GM19397 (cell line): ENCODE data around the gene DCAF7.

Experiments used
- ATAC-seq: cut with Tn5 transposase; IDR thresholded peaks from one replicate; pipeline ENCODE4 v1.9.1; 2021; ENCODE audit warnings: mild to moderate bottlenecking, moderate library complexity; ENCODE audit not compliant: unreplicated experiment

The DCAF7 gene

GRCh38 chr17:63579633-63580032, 29.4 kb downstream of the DCAF7 start:
- no peak for ATAC-seq

DNA sequence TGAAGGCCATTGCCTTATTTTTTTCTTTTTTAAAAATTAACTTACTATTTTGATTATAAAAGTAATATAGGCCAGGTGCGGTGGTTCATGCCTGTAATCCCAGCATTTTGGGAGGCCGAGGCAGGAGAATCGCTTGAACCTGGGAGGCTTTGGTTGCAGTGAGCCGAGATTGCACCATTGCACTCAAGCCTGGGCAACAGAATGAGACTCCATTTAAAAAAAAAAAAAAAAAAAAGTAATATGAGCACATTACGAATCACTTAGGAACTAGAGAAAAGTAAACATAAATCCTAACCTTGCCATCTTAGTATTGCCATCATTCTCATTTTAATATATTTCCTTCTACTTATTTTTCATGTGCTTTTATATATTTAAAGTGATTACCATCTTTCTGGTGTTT, 37.5 kb downstream of the DCAF7 start:
- no peak for ATAC-seq

DNA sequence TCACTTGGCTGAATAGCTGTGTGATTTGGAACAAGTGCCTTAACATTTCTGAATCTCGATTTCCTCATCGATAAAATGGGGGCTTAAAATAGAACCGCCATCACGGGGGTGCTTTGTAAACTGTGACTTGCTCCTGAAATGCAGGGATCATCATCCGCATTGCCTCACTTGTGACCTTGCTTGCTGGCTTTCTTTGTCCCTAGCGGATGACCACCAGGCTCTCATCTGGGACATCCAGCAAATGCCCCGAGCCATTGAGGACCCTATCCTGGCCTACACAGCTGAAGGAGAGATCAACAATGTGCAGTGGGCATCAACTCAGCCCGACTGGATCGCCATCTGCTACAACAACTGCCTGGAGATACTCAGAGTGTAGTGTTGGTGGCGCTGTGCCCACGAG, 38.5 kb downstream of the DCAF7 start:
- ATAC-seq = no peak

DNA sequence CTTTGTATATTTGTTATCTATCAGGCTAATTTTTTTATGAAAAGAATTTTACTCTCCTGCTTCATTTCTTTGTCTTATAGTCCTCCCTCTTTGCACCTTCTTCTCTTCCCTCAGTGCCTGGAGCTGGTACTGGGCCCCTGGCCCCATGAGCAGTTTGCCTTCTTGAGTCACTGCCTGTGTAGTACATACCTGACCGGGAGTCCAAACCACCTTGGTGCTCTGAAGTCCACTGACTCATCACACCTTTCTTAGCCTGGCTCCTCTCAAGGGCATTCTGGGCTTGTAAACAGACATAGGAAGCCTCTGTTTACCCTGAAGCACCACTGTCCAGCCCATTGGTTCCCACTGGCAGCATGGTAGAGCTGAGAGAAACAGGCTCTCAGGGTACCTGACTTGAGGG, 39.4 kb downstream of the DCAF7 start:
- ATAC-seq = no peak

DNA sequence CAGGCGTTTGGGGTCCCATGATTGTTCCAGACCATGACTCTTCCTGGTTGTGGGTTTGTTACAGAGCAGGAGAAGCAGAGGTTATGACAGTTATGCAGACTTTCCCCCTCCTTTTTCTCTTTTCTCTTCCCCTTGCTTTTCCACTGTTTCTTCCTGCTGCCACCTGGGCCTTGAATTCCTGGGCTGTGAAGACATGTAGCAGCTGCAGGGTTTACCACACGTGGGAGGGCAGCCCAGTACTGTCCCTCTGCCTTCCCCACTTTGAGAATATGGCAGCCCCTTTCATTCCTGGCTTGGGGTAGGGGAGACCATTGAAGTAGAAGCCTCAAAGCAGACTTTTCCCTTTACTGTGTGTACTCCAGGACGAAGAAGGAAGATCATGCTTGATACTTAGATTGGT, 42.5 kb downstream of the DCAF7 start:
- ATAC-seq = no peak

DNA sequence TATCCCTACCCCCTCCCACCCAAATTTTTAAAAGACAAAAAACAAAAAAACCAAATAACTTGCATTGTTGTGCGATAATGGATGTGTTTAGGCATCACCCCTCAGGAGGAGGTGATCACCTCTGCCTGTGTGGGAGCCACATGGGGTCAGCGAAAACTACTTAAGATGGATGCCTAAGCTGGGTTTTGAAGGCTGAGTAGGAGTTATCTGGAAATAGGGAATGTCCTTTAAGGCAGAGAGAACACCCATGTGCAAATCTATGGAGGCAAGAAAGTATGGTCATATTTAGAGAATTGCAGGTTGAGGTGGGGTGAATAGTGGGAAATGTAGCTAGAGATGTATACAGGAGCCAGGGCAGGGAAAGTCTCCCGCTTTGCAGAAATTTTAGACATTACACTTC, 44.9 kb downstream of the DCAF7 start:
- ATAC-seq = no peak

DNA sequence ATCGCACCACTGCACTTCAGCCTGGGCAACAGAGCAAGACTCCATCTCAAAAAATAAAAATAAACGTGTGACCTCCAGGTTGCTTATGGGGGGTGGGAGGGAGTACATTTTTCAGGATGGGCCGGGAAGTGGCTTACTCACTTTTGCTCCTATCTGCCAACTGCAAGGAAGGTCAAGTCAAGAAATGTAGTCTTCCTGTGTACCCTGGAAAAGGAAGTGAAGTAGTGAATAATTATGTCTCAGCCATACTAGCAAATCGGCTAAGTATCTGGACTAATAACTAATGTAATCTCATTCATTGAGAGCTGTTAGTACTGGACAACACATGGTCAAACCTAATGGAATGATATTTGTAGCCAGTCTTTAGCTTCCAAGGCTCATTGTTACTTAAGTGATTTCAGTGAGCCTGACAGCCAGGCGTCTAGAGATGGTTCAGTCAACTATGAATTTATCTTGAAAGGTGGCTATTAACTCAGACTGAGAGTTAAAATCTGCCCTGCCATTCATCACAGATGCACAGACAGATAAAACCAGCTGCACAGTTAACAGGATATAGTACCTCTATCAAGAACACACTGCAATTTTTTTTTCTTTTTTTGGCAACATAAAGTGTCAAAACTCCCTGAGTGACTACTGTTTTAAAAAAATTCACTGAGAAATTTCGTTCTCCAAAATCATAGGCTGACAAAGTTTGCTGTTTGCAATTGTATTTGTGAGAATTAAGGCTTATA, 46.7 kb downstream of the DCAF7 start:
- ATAC-seq = no peak

DNA sequence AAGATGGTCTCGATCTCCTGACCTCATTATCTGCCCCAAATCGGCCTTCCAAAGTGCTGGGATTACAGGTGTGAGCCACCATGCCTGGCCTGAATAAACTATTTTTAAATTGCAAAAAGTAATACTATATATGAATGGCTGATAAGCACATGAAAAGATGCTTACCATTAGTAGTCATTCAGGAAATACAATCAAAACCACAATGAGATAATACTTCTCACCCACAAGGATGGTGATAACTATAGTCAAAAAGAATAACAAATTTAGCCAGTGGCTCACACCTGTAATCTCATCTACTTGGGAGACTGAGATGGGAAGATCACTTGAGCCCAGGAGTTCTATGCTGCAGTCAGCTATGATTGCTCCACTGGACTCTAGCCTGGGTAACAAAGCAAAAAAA, 48.0 kb downstream of the DCAF7 start:
- no peak for ATAC-seq

DNA sequence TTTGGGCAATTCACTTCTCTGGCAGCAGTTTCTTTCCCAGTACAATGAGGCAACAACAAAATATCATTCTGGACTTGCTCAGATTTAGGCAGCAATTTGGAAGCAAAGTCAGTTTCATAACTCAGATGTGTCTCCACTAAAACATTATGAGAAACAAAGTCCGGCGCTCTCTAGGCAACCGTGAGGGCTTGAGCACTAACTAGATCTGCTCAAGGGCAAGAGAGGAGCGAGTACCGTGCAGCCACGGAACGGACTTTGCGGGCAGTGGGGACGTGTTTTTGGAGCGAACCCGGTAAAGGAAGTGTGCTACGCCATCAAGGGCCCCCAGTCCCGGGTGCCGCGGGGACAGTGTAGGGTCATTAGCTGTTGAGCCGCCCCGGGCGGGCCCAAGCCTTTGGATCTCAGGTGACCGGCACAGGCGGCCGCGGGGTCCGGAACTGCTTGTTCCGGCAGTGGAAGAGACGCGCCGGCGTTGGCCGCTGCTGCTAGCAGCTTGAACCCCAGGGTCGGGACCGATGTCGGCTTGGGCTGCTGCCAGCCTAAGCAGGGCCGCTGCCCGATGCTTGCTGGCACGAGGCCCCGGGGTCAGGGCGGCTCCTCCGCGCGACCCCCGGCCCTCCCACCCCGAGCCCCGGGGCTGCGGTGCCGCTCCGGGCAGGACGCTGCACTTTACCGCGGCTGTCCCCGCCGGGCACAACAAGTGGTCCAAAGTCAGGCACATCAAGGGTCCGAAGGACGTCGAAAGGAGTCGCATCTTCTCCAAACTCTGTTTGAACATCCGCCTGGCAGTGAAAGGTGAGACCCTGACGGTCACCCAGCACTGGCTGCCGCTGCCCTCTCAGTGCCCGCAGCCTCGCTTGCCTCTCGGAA, 50.5 kb downstream of the DCAF7 start, which contains the start of gene TACO1:
Gene TACO1 (plus strand): TSS at position 327 of the 870 bp plus-strand sequence. CDS start 189 bp downstream, at position 516.
- ATAC-seq = peak; percentile 95

DNA sequence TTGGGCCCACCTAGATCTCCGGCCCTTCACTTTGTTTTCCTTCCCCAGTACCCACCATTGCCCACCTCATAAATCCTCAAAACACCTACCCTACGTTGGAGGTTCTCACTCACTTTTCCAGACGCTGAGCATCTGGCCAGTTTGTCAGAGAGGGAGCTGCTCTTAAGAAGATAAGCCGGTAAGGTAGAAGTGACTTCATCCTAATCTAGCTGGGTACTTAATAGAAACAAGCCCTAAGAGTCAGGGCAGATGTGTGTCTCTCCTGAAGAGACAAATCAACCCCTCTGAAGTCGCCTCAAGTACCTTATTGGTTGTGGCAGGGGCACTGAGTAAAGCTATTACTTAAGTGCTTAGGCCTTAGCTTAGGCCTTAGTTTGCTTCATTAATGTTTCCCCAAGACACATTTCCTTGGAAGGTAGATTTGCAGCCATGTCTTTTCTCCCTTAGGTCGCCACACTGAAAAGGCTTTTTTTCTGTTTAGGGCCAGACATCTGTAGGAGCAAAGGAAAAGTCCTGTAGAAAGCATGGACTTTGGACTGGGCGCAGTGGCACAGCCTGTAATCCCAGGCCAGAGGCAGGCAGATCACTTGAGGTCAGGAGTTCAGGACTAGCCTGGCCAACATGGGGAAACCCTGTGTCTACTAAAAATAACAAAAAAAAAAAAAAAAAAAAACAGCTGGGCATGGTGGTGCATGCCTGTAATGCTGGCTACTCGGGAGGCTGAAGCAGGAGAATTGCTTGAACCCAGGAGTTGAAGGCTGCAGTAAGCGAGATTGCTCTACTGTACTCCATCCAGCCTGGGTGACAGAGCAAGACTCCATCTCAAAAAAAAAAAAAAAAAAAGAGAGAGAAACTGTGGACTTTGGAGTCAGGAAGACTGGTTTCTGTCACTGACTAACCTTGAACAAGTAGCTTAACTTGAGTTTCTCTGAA, 51.4 kb downstream of the DCAF7 start:
- no peak for ATAC-seq

DNA sequence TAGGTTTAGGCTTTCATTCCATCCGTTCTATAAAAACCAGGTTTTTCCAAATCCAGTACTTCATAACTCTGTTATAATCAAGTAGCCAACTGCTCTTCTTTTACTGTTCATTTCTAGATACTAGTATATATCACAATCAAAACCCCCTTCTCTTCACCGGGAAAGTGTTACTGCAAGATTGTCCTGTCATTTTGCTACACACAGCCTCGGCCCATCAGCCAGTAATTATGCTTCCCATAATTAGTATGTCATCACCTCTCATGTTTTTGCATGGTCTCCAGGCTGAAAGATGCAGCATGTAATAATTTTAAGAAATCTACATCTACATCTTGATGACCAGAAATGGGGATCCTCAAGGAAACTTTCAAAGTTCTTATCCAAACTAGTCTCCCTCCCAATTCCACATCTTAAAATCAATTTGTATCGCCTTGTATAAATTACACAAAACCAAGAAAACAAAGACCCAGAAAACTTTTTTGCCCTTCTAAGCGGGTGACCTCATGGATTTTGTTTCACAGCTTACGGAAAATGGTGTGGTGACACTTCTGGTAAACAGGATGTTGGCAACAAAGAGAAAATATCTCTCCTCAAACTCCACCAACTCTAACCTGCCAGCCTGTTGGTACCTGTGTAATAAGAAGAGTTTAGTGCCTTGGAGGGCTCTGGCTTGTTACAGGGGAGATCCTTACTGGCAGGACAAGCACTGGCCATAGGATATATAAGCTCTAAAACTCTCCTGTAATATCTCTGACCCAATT, 59.7 kb downstream of the DCAF7 start:
- ATAC-seq = no peak

- ATAC-seq = no peak
These were observed 60.6 kb downstream of the DCAF7 start for GRCh38 chr17:63610854-63611253.

DNA sequence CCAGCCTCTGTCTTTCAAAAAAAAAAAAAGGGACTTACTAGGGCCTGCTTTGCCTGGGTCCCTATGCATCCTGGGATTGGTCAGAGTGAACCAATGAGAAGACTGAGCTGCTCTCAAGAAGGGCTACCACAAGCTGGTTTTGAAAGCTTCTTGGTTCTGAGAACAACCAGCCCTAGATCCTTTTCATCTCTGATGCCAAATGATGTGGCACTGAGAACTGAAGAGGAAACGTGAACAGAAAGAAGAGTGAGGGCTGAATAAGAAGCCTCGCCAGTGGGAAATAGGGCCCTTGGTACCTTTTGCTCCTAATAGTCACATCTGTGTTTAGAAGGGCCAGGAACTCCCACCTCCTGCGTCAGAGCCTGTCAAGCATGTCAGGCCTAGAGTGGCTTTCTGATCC, 61.1 kb downstream of the DCAF7 start:
- ATAC-seq = no peak

DNA sequence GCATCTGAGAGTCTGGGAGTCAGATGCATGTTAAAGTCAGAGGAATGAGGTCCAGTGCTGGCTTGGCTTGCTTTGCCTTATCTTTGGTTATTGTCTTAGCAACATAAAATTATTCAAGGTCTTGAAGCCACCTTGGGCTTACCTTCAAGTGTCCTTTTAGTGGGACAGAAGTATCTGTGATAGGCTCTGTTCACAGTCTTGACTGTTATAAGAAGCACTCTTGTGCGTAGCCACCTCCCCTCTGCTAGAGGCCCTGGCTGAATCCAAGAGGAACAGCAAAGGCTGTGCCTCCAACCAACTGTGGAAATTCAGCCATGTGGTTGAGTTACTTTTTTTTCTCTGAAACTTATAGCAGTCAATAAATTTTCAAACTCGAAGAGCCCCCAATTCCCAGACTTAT, 63.4 kb downstream of the DCAF7 start:
- ATAC-seq = no peak

DNA sequence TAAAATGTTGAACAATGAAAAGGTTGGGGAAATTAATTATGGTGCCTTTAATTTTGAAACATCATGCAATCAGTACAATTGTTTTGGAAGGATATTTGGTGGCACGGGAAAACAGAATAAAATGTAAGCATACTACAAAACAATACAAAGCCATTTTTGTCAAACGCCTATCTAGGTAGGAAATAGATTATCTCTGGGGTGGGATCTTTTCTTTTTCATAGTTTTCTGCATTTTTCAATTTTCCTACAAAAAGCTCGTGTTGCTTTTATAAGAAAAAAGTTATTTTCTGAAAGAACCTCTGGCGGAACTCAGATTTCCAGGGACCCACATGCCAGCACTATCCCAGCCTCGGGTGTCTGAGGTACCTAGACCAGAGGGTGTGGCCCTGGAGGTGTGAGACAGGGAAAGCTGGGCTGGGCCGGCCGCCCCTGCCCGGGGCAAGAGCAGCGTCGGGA, 71.0 kb downstream of the DCAF7 start:
- no peak for ATAC-seq

DNA sequence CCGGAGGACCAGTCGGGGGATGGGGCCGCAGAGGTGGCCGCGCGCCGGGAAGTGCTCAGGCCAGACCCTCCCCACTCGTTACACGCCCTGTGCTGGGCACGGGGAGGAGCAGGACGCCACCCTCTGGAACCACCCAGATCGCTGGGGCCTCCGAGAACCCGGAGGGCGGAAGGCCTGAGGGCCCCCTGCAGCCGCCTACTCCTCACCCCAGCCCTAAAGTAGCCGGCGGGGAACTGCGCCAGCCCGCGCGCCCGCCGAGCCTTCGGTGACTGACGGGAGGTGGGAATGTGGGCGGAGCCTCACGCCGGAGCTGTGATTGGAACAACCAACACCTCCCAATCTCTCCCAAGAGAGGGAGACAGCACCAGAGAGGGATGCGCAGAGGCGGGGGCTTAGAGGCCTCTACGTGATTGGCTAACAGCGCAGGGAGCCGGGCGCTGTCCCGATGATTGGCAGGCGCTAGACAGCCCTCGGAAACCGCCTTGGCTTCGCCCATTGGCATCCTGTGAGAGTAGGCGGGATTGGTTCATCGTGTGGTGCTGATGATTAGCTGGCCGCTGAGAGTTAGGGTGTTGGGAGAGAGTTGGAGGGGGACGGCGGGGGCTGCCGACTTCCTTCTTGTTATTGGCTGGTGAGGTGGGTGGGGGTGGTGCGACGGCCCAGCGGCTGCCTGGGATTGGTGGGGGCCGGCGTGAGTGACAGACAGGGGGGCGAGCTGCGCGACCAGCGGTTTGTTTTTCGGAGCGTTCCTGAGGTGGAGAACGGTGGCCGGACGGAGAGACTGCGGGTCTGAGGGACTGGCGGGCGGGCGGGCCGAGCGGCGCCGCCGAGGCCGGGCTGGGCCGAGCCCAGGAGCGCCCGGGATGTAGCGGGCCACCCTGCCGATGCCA, 71.7 kb downstream of the DCAF7 start, which contains the start of gene MAP3K3:
Gene MAP3K3 (plus strand): TSS at position 734 of the 890 bp plus-strand sequence. CDS start 343 bp downstream, outside the sequence.
- peak; percentile 90 for ATAC-seq

DNA sequence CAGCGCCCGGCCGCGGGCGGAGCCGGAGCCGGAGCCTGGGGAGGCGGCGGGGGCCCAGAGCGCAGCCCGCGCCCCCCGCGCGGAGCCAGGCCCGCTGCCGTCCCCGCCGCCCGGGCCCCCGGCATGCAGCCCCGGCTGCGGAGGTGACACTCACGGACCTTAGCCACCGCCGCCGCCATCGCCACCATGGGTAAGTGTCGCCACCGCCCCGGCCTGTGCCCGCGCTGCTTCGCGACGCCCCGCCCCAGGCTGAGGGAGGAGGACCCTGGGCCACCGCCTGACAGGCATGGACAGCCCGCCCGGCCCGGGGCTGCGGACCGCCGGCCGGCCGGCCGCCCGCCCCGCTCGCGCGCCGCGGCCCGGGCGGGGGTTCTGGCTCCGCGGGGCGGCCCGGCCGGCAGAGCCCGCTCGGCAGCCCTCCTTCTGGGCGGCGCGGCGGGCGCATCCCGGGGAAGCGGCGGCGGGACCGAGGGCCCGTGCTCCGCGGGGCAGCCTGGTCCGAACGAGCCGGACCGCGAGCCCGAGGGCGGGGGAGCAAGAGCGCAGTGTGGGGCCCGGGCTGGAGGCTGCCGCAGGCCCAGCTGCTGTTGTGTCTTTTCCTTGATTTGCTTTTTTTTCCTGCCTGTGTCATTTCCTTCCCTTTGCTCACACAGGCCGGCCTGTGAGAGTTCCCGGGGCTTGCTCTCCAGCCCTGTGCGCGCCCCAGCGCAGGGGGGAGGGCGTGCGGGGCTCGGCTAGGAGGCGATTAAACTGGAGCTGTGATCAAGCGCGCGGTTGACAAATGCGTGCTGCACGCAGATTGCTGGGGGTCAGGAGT, 72.5 kb downstream of the DCAF7 start:
- peak; percentile 25 for ATAC-seq
